ENCODE data around the gene CYBC1.

- no peak for TF ChIP-seq CTCF (IDR thresholded peaks at IDR 0.05)
- TF ChIP-seq POLR2A (IDR thresholded peaks at IDR 0.05), result no peak
- TF ChIP-seq POLR2AphosphoS5 (IDR thresholded peaks at IDR 0.05), result no peak
- TF ChIP-seq EP300 (IDR thresholded peaks at IDR 0.05), result no peak
These were observed 27.4 kb upstream of the CYBC1 start for GRCh38 chr17:82477934-82478333.
